ENCODE measurements around the gene STT3A.
"Not testable (repeated sequence)": the region's sequence is repeated elsewhere in the genome, so short reads cannot be mapped to it uniquely, and the experiment has no call there.

STT3A gene

DNA sequence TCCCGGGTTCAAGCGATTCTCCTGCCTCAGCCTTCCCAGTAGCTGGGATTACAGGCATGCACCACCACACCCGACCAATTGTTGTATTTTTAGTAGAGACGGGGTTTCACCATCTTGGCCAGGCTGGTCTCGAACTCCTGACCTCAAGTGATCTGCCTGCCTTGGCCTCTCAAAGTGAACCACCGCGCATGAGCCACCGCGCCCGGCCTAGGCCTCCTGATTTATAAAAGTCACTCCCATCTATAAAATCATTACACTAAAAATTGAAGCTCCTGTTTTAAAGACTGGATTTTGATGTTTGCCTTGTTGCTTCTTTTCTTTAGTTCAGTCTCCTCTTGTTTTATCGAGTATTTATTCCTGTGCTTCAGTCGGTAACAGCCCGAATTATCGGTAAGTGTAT, 15.5 kb upstream of the STT3A start:
- not testable (repeated sequence) for H3K9me3 Mint-ChIP-seq, ATAC-seq, H3K27ac Mint-ChIP-seq

DNA sequence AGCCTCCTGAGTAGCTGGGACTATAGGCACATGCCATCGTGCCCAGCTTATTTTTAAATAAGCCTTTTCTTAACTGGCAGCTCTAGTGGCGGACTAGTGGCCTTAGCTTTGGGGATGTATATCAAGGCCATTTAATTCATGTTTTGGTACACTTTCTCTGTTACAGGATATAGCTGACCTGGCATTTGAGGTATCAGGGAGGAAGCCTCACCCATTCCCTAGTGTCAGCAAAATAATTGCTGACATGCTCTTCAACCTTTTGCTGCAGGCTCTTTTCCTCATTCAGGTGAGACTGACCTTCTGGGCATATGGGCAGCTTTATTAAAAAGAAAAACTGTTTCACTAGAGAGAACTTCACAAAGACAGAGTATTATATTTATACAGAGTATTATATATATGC, 13.9 kb upstream of the STT3A start:
- DNase-seq (ENCODE audit: low spot score in 2 of 2) (no peak), ATAC-seq (no peak)
- Mint-ChIP-seq H3K27ac (no peak overlapping the region), H3K4me1 (no peaks in the 10 kb centered on the region), H3K4me3 (no peak overlapping the region), H3K36me3 (peaks cover 100% of the 10 kb centered on the region), H3K9me3 (no peaks in the 10 kb centered on the region)

More for the DNA sequence above, 15.5 kb upstream of the STT3A start:
- not testable (repeated sequence) for DNase-seq (ENCODE audit: low spot score in 2 of 2); H3K4me1 Mint-ChIP-seq; H3K4me3 Mint-ChIP-seq
- H3K36me3 Mint-ChIP-seq = peaks cover 100% of the 10 kb centered on the region

DNA sequence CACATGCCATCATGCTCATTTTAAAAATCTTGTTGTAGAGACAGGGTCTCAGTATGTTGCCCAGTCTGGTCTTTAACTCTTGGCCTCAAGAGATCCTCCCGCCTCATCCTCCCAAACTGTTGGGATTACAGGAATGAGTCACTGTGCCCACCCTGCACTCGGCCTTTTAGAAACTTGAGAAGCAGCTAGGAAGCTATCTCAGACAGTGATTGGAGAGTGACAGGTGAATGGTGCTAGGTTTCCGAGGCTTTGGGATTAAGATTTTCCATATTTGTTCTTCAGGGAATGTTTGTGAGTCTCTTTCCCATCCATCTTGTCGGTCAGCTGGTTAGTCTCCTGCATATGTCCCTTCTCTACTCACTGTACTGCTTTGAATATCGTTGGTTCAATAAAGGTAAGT, 12.8 kb upstream of the STT3A start:
- H3K9me3 Mint-ChIP-seq = no peaks in the 10 kb centered on the region
- peaks cover 100% of the 10 kb centered on the region for H3K36me3 Mint-ChIP-seq
- no peak overlapping the region for H3K27ac Mint-ChIP-seq
- no peak overlapping the region for H3K4me3 Mint-ChIP-seq
- H3K4me1 Mint-ChIP-seq = no peaks in the 10 kb centered on the region
- no peak for DNase-seq (ENCODE audit: low spot score in 2 of 2)
- no peak for ATAC-seq

DNA sequence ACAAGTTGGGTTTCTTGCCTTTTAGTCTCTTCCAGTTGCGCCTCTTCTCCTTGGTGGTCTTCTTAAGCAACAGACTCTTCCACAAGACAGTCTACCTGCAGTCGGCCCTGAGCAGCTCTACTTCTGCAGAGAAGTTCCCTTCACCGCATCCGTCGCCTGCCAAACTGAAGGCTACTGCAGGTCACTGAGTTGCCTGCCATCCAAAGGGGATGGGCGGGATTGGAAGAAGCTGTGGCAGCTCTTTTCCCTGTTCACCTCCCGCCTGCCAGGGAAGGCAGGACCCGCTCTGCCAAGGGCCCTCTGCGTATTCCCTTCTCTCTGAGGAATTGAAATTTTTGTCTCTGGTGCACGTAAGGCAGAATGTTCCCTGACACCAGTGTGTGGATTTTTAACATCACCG, 9.2 kb upstream of the STT3A start:
- Mint-ChIP-seq H3K9me3 (no peaks in the 10 kb centered on the region), H3K4me1 (peaks cover 11% of the 10 kb centered on the region), H3K27ac (no peak overlapping the region), H3K36me3 (peaks cover 70% of the 10 kb centered on the region), H3K4me3 (no peak overlapping the region)
- DNase-seq (ENCODE audit: low spot score in 2 of 2) = no peak
- no peak for ATAC-seq

DNA sequence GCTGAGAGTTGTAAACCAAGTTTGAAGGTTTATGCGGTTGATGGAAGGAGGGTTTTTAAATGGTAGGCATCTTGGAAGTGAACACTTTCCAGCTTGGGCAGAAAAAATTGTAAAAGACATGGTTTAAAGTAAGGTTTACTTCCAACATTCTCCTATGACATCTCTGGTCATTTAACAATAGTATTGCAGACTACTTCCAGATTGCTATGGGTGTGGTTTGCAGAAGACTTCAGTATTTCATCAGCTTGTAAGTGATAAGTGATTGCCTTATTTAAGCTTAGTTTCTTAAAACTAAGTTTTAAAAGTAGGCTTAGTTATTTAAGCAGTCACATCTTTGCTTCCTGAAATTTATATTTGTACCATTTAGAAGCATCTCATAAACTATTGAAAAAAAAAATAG, 7.2 kb upstream of the STT3A start:
- Mint-ChIP-seq H3K4me3 (no peak overlapping the region), H3K36me3 (peaks cover 51% of the 10 kb centered on the region), H3K27ac (no peak overlapping the region), H3K9me3 (no peaks in the 10 kb centered on the region), H3K4me1 (peaks cover 12% of the 10 kb centered on the region)
- no peak for DNase-seq (ENCODE audit: low spot score in 2 of 2)
- no peak for ATAC-seq

DNA sequence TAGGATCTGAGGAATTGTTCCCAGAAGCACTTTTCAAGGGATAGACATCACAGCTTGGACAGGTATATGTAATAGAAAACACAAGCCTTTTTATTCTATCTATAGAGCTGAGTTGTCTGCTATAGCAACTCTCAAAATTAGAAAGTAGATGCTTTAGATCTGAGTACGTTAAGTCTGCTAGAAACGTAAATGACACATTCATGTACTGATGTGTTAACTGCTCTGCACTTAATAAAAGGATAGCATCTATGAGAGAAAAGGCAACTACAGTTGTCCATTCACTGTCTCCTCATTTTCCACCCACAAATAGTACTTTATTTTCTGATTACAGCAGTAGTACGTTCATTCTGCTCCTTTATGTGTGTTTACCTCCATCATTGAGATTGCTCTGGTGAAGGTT, 6.0 kb upstream of the STT3A start:
- Mint-ChIP-seq H3K4me1 (peaks cover 18% of the 10 kb centered on the region), H3K9me3 (no peaks in the 10 kb centered on the region), H3K27ac (no peak overlapping the region), H3K4me3 (no peak overlapping the region), H3K36me3 (peaks cover 42% of the 10 kb centered on the region)
- ATAC-seq (peak; percentile 89), DNase-seq (ENCODE audit: low spot score in 2 of 2) (no peak)

DNA sequence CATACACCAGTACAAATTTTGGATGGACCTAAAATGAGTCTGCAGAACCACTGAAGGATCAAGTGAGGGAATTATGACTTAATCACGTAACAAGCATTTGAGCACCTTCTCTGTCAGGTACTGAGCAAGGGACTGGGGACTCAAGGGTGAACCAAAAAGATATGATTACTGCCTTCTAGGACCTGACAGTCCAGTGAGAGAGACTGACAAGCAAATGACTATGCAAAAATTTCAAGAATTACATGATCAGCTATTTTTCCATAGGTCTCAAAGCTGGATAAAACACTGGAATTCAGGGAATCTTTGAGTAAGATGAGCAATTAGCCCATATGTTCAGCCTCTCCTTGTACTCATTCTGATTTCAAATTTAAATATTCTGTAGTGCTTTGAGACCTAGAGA, 5.2 kb upstream of the STT3A start:
- Mint-ChIP-seq H3K4me3 (no peak overlapping the region), H3K36me3 (peaks cover 42% of the 10 kb centered on the region), H3K9me3 (no peaks in the 10 kb centered on the region), H3K27ac (no peak overlapping the region), H3K4me1 (peaks cover 21% of the 10 kb centered on the region)
- no peak for ATAC-seq
- DNase-seq (ENCODE audit: low spot score in 2 of 2) = no peak

DNA sequence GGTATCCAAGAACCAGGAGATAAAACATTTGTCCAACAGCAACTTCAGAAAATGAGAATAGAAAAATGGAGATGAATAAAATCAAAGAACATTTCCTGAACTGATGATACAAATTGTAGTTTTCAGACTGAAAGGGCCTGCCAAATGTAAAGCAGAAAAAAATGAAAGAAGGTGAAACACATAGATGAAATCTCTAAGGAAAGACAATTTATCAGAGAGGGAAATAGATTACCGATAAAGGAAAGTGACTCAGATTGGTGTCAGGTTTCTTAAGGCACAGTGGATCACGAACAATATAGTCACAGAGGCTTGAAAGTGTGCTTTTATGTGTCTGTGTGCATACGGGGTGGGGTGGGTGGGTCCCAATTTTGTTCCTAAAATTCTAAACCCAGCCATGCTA, 4.1 kb upstream of the STT3A start:
- ATAC-seq (no peak), DNase-seq (ENCODE audit: low spot score in 2 of 2) (no peak)
- no peak overlapping the region for H3K27ac Mint-ChIP-seq
- no peaks in the 10 kb centered on the region for H3K9me3 Mint-ChIP-seq
- H3K4me3 Mint-ChIP-seq = no peak overlapping the region
- H3K36me3 Mint-ChIP-seq = peaks cover 42% of the 10 kb centered on the region
- H3K4me1 Mint-ChIP-seq = peaks cover 29% of the 10 kb centered on the region

DNA sequence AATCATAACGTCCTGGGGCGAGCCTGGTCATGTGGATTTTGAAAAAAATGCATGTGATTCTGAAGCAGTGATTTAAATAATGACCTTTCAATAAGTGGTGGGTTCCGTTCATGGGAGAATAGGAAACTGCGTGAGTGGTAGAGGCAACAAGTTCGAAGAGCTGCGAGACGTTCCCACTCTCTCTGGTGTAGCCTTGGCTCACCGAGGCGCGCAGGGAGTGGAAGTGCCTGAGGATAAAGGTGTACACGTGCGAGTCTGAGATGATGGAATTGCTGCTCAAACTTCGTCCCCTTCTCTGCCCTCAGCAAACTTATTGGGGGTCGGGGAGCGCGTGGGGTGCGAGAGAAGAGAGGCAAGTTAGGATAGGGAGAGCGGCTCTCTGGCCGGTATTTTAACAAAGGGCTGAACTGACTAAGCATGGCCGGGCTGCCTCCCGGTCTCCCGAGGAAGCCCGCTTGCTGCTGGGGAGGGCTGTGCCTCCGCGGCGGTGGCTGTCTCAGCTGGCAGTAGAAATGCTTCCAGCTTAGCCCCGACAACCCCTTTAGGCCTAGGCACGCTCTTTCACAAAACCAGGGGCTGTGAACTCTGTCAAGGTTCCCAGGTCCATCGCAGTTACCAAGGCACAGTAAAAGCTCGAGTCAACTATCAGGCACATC, 875 bp upstream of the STT3A start:
- H3K36me3 Mint-ChIP-seq = peaks cover 49% of the 10 kb centered on the region
- H3K27ac Mint-ChIP-seq = peak overlapping the region; percentile 98
- DNase-seq (ENCODE audit: low spot score in 2 of 2) = peak in 1 of 2 donors; percentile 75
- H3K4me1 Mint-ChIP-seq = peaks cover 53% of the 10 kb centered on the region
- H3K4me3 Mint-ChIP-seq = peak overlapping the region; percentile 91
- peak; percentile 37 for ATAC-seq
- H3K9me3 Mint-ChIP-seq = no peaks in the 10 kb centered on the region

DNA sequence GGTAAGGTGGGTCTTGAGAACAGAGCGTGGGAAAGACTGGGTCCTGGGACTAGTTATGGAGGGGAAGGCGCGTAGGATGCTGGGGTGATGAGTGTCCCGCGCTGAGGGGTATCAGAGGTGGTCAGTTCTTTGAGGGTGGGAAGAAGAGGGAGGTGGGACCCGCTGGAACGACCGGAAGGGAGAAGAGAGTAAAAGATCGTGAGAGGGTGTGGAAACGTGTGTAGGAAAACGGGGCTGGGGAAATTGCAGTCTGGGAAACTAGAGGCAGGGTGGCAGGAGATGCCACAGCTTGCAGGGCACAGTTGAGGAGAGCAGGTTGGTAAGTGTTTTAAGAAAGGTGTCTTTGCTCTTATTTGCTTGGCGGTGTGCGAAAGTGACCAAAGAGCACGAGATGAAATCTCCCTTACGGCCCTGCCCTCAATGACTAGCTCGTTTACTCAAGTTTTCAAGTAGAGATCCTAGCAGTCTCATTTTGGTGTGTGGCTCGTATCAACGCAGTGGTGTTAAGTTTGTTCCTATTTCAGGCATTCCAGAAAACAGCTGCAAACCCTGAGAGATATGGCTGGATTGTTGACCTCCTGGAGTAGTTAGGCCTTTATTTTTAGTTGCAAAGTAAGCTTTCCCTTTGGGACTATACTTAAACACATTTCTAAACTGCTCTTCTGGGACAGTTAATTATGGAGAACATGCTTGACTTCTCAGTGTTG, 615 bp downstream of the STT3A start:
- no peaks in the 10 kb centered on the region for H3K9me3 Mint-ChIP-seq
- peaks cover 64% of the 10 kb centered on the region for H3K36me3 Mint-ChIP-seq
- DNase-seq (ENCODE audit: low spot score in 2 of 2) (no peak), ATAC-seq (peak; percentile 2)
- H3K4me3 Mint-ChIP-seq = peak overlapping the region; percentile 91
- H3K4me1 Mint-ChIP-seq = peaks cover 51% of the 10 kb centered on the region
- H3K27ac Mint-ChIP-seq = peak overlapping the region; percentile 98

DNA sequence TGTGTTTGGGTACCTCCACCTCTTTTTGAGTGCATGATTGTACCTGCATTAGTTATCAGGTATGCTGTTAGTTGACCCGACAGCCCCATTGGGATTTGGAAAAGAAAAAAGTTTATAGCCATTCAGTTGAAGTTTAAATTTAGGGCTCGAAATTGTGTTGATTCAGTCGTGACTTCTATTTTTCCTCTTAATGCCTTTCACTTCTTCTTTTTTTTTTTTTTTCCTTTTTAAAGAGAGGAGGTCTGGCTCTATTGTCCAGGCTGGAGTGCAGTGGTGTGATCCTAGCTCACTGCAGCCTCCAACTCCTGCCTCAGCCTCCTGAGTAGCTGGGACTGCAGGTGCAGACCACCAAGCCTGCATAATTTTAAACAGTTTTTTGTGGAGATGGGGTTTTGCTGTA, 2.3 kb downstream of the STT3A start:
- DNase-seq (ENCODE audit: low spot score in 2 of 2) (no peak), ATAC-seq (no peak)
- peaks cover 47% of the 10 kb centered on the region for H3K4me1 Mint-ChIP-seq
- H3K36me3 Mint-ChIP-seq = peaks cover 80% of the 10 kb centered on the region
- H3K9me3 Mint-ChIP-seq = no peaks in the 10 kb centered on the region
- H3K27ac Mint-ChIP-seq = peak overlapping the region; percentile 48
- peak overlapping the region; percentile 91 for H3K4me3 Mint-ChIP-seq

DNA sequence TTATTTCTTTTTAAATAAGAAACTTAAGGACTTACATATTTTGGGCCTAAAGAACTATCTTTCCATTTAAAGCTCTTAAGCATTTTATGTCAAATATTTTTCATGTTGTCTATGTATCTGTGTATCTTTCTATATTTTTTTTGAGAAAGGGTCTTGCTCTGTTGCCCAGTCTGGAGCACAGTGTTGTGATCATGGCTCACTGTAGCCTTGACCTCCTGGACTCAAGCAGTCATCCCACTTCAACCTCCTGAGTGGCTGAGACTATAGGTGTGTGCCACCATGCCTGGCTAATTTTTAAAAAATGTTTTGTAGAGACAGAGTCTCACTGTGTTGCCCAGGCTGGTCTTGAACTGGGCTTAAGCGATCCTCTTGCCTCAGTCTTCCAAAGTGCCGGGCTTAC, 8.0 kb downstream of the STT3A start:
- Mint-ChIP-seq H3K27ac (no peak overlapping the region), H3K36me3 (peaks cover 100% of the 10 kb centered on the region), H3K4me1 (peaks cover 12% of the 10 kb centered on the region), H3K9me3 (no peaks in the 10 kb centered on the region), H3K4me3 (no peak overlapping the region)
- DNase-seq (ENCODE audit: low spot score in 2 of 2) = no peak
- ATAC-seq = no peak

DNA sequence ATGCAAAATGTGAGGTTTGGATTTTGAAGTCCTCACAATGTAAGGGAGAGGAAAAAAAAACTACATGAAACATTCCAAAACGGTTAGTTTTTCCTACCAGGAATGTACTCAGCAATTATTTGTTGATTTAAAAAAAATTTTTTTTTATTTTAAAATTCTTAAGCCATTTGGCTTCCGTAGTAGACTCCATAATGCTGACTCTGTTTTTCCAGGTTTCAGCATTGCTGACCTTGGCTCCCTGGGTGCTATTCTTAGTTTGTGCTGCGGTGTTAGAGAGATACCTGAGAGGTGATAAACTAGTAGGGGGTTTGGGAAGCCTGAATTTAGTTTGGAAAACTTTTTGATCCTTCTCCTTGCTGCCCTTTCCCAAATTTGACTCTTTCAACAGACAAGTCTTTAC, 10.6 kb downstream of the STT3A start:
- no peak for DNase-seq (ENCODE audit: low spot score in 2 of 2)
- peaks cover 100% of the 10 kb centered on the region for H3K36me3 Mint-ChIP-seq
- H3K4me3 Mint-ChIP-seq = no peak overlapping the region
- H3K9me3 Mint-ChIP-seq = no peaks in the 10 kb centered on the region
- H3K27ac Mint-ChIP-seq = no peak overlapping the region
- H3K4me1 Mint-ChIP-seq = no peaks in the 10 kb centered on the region
- ATAC-seq = no peak

DNA sequence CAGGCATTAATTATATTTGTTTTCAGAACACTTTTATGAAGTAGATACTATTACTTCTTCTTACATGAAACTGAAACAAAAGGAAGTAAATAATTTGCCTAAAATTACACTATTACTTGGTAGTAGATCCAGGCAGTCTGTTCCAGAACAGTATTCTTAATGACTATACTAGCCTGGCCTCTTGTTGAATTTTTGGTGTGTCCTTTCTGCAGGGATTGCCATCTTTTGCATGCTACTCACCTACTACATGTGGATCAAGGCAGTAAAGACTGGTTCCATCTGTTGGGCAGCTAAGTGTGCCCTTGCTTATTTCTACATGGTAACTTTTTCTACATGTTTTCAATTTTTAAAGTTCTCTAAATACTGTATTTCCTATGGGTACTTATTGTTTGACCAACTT, 12.8 kb downstream of the STT3A start:
- Mint-ChIP-seq H3K4me1 (no peaks in the 10 kb centered on the region), H3K27ac (peak overlapping the region; percentile 43), H3K36me3 (peaks cover 100% of the 10 kb centered on the region), H3K9me3 (no peaks in the 10 kb centered on the region), H3K4me3 (no peak overlapping the region)
- ATAC-seq = no peak
- no peak for DNase-seq (ENCODE audit: low spot score in 2 of 2)

DNA sequence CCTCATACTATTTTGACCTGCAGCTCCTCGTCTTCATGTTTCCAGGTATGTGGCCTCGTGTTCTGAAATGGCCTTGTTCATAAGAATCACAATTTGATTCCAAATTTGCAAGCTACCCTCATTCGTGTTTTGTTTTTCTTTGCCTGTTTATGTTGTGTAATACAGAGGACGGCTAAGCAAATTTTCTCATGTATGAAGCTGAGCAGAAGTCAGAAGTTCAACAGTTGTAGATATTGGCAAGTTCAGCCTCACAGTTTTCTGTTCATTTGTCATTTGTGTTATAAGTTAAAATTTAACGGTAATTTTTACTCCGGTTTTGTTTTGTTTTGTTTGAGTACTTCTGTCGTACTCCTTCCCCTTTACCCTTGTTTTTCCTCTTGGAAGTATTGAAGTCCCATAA, 16.9 kb downstream of the STT3A start:
- DNase-seq (ENCODE audit: low spot score in 2 of 2) (no peak), ATAC-seq (no peak)
- no peaks in the 10 kb centered on the region for H3K9me3 Mint-ChIP-seq
- no peak overlapping the region for H3K27ac Mint-ChIP-seq
- peaks cover 100% of the 10 kb centered on the region for H3K36me3 Mint-ChIP-seq
- H3K4me3 Mint-ChIP-seq = no peak overlapping the region
- H3K4me1 Mint-ChIP-seq = peaks cover 4% of the 10 kb centered on the region

DNA sequence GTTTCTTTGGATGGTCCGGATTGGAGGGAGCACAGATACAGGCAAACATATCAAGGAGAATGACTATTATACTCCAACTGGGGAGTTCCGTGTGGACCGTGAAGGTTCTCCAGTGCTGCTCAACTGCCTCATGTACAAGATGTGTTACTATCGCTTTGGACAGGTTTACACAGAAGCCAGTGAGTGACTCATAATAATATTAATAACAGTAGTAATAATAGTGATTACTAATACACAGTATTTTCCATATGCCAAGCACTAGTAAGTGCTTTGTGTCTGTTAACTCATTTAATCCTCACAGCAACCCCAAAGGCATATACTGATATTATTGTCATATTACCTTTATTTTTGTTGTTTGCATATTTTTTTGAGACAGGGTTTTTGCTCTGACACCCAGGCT, 25.7 kb downstream of the STT3A start:
- Mint-ChIP-seq H3K9me3 (no peaks in the 10 kb centered on the region), H3K36me3 (peaks cover 97% of the 10 kb centered on the region), H3K4me1 (no peaks in the 10 kb centered on the region), H3K27ac (no peak overlapping the region), H3K4me3 (no peak overlapping the region)
- DNase-seq (ENCODE audit: low spot score in 2 of 2) = no peak
- no peak for ATAC-seq
